Measurements from ENCODE around the gene GON4L. TPM values are rescaled to one million over a fixed set of nuclear protein-coding genes. Genes with fewer than 3 reads are reported as not detected.

Gene GON4L
- total RNA-seq, 1 donor from 2014 or later, result 20.5 TPM

GRCh38 chr1:155867766-155868165 is 10.8 kb upstream of the GON4L start:
- no peak for FAIRE-seq
- Histone ChIP-seq H3K27me3 (ENCODE audit: control insufficient read depth, insufficient read depth, low read length) (no peaks in the 10 kb centered on the region), H3K4me3 (ENCODE audit: low read depth, low read length) (no peak overlapping the region), H3K36me3 (ENCODE audit: control insufficient read depth, insufficient read depth, low read length) (no peaks in the 10 kb centered on the region)
- no peak for TF ChIP-seq CTCF (IDR thresholded peaks at IDR 0.05; ENCODE audit: insufficient read depth, low read length, severe bottlenecking)
- no peak for DNase-seq (ENCODE audit: low read depth)

- no peak for TF ChIP-seq CTCF (IDR thresholded peaks at IDR 0.05; ENCODE audit: insufficient read depth, low read length, severe bottlenecking)
- H3K36me3 ChIP-seq (ENCODE audit: control insufficient read depth, insufficient read depth, low read length), result no peaks in the 10 kb centered on the region
- no peak for FAIRE-seq
- DNase-seq (ENCODE audit: low read depth), result peak; percentile 49
- no peak overlapping the region for H3K4me3 ChIP-seq (ENCODE audit: low read depth, low read length)
- H3K27me3 ChIP-seq (ENCODE audit: control insufficient read depth, insufficient read depth, low read length), result no peaks in the 10 kb centered on the region
Measured at GRCh38 chr1:155864393-155864792, 7.4 kb upstream of the GON4L start.

- no peak for DNase-seq (ENCODE audit: low read depth)
- FAIRE-seq, result no peak
- no peak for TF ChIP-seq CTCF (IDR thresholded peaks at IDR 0.05; ENCODE audit: insufficient read depth, low read length, severe bottlenecking)
Measured at GRCh38 chr1:155861896-155862295, 4.9 kb upstream of the GON4L start.

GRCh38 chr1:155860970-155861510 is 4.0 kb upstream of the GON4L start:
- no peak for TF ChIP-seq CTCF (IDR thresholded peaks at IDR 0.05; ENCODE audit: insufficient read depth, low read length, severe bottlenecking)
- Histone ChIP-seq H3K36me3 (ENCODE audit: control insufficient read depth, insufficient read depth, low read length) (no peaks in the 10 kb centered on the region), H3K4me3 (ENCODE audit: low read depth, low read length) (no peak overlapping the region), H3K27me3 (ENCODE audit: control insufficient read depth, insufficient read depth, low read length) (no peaks in the 10 kb centered on the region)
- no peak for FAIRE-seq
- DNase-seq (ENCODE audit: low read depth), result no peak

More at GRCh38 chr1:155861896-155862295, 4.9 kb upstream of the GON4L start:
- H3K27me3 ChIP-seq (ENCODE audit: control insufficient read depth, insufficient read depth, low read length), result no peaks in the 10 kb centered on the region
- H3K36me3 ChIP-seq (ENCODE audit: control insufficient read depth, insufficient read depth, low read length), result no peaks in the 10 kb centered on the region
- H3K4me3 ChIP-seq (ENCODE audit: low read depth, low read length), result no peak overlapping the region

GRCh38 chr1:155859881-155860871 is 3.2 kb upstream of the GON4L start:
- DNase-seq (ENCODE audit: low read depth), result no peak
- TF ChIP-seq CTCF (IDR thresholded peaks at IDR 0.05; ENCODE audit: insufficient read depth, low read length, severe bottlenecking), result no peak

More at GRCh38 chr1:155859881-155860871, 3.2 kb upstream of the GON4L start:
- H3K27me3 ChIP-seq (ENCODE audit: control insufficient read depth, insufficient read depth, low read length), result no peaks in the 10 kb centered on the region
- no peak overlapping the region for H3K4me3 ChIP-seq (ENCODE audit: low read depth, low read length)
- no peak for FAIRE-seq
- H3K36me3 ChIP-seq (ENCODE audit: control insufficient read depth, insufficient read depth, low read length), result no peaks in the 10 kb centered on the region
